Sigmoid colon (tissue), 4 donors: ENCODE results near the gene TCFL5.

ENCODE experiments used
- EP300 ChIP-seq, 4 donors: sonication (generic); formaldehyde crosslinking; IDR thresholded peaks; one replicate each; pipeline ENCODE4 v1.6.1; 2017; ENCODE audit warnings: antibody characterized with exemption in 4 of 4
- POLR2A ChIP-seq, 2 donors: fragments of 450-650 bp; IDR thresholded peaks; one replicate each; pipeline ENCODE4 v1.6.1; 2016; ENCODE audit warnings: antibody characterized with exemption in 2 of 2, mild to moderate bottlenecking in 2 of 2, moderate library complexity in 2 of 2
- POLR2AphosphoS5 ChIP-seq, 4 donors: sonication (generic); formaldehyde crosslinking; IDR thresholded peaks; one replicate each; pipeline ENCODE4 v1.6.1; 2017; ENCODE audit warnings: antibody characterized with exemption in 4 of 4
- TF ChIP-seq, protein P1 (sequence below), 4 experiments: fragments of 450-650 bp in 3 of 4; fragments of 200-600 bp in 1 of 4; IDR thresholded peaks; one replicate each; pipeline ENCODE4 v1.5.1; 2016 to 2019; ENCODE audit warnings: antibody characterized with exemption in 4 of 4, mild to moderate bottlenecking in 3 of 4, moderate library complexity in 2 of 4

DNA sequence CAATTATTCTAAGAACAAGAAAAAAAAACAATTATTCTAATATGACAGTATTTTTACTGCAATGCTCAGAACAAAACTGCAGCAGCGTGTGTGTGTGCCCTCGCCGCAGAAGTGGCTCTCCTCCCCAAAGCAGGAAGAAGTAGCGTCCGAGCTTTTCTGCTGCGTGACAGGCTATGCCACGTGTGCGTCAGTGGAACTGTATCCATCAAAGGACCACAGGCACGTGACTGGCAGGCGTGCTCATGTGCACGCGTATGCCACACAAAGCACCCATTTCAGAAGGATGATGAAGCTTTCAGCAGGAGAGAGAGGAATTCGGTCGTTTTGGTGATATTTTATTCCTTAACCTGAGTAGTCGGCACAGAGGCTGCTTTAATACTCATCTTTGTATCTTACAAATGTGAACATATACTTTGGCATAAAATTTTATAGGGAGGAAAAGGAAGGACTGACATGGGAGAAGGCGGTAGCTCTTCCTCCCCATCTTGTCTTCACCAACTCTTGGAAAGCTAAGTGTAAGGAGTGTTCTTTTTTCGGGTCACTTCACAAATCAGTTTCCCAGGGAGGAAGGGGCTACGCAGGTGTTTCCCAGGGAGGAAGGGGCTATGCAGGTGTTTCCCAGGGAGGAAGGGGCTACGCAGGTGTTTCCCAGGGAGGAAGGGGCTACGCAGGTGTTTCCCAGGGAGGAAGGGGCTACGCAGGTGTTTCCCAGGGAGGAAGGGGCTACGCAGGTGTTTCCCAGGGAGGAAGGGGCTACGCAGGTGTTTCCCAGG, 3.4 kb downstream of the TCFL5 start:
- TF ChIP-seq, protein P1, sequence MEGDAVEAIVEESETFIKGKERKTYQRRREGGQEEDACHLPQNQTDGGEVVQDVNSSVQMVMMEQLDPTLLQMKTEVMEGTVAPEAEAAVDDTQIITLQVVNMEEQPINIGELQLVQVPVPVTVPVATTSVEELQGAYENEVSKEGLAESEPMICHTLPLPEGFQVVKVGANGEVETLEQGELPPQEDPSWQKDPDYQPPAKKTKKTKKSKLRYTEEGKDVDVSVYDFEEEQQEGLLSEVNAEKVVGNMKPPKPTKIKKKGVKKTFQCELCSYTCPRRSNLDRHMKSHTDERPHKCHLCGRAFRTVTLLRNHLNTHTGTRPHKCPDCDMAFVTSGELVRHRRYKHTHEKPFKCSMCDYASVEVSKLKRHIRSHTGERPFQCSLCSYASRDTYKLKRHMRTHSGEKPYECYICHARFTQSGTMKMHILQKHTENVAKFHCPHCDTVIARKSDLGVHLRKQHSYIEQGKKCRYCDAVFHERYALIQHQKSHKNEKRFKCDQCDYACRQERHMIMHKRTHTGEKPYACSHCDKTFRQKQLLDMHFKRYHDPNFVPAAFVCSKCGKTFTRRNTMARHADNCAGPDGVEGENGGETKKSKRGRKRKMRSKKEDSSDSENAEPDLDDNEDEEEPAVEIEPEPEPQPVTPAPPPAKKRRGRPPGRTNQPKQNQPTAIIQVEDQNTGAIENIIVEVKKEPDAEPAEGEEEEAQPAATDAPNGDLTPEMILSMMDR (IDR thresholded peaks at IDR 0.05), result no peak
- TF ChIP-seq EP300 (IDR thresholded peaks at IDR 0.05) (no peak), POLR2A (IDR thresholded peaks at IDR 0.05) (no peak), POLR2AphosphoS5 (IDR thresholded peaks at IDR 0.05) (no peak)
